Measurements from ENCODE around the gene EFCAB6.

Gene EFCAB6

DNA sequence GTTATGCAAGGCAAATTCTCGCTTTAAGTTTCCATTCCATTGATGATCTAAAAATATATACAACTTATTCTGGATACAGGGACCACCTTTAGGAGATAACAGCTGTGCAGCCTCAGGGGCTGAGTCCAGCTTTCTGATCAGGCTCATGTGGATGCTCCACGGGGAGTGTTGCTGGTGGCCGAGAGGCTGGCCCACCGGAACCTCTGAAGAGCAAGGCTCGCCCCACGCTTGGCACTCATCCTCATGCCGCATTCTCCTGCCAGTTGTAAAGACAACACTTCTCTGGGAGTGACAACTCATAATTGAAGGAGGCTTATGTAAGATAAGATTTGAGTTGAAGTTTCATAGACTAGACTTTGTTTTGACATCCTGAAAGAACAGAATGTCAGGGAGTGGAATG, 276.8 kb downstream of the EFCAB6 start:
- H3K79me2 ChIP-seq (ENCODE audit: insufficient read depth, low read length) = no peaks in the 10 kb centered on the region

DNA sequence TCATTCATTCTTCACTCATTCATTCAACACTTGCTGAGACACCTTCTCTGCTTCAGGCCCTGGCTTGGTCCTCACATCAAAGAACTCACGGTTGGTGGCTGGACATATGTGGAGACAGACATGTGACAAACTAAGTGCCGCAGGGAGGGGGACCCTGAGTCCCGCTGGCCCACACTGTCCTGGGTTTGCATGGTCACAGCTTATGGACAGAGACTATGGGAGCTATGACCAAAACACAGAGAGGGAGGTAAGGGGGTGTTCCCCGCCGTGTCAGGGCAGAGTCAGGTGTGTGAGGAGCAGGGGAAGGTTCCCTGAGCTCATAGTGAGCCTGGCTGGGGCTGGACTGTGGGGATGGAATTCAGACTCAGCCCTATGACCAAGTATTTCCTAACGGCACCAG, 277.2 kb downstream of the EFCAB6 start:
- H4K20me1 ChIP-seq (ENCODE audit: insufficient read depth, low read length, poor library complexity, severe bottlenecking) = no peaks in the 10 kb centered on the region
- TF ChIP-seq EZH2phosphoT487 (IDR thresholded peaks at IDR 0.05; ENCODE audit: borderline replicate concordance) = no peak
- TF ChIP-seq, protein P1, sequence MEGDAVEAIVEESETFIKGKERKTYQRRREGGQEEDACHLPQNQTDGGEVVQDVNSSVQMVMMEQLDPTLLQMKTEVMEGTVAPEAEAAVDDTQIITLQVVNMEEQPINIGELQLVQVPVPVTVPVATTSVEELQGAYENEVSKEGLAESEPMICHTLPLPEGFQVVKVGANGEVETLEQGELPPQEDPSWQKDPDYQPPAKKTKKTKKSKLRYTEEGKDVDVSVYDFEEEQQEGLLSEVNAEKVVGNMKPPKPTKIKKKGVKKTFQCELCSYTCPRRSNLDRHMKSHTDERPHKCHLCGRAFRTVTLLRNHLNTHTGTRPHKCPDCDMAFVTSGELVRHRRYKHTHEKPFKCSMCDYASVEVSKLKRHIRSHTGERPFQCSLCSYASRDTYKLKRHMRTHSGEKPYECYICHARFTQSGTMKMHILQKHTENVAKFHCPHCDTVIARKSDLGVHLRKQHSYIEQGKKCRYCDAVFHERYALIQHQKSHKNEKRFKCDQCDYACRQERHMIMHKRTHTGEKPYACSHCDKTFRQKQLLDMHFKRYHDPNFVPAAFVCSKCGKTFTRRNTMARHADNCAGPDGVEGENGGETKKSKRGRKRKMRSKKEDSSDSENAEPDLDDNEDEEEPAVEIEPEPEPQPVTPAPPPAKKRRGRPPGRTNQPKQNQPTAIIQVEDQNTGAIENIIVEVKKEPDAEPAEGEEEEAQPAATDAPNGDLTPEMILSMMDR (conservative IDR thresholded peaks at IDR 0.05; ENCODE audit: low read length) = no peak
- no peak overlapping the region for H3K4me3 ChIP-seq (ENCODE audit: low read length, poor library complexity, severe bottlenecking)
- H3K36me3 ChIP-seq (ENCODE audit: insufficient read depth, low read length) = no peaks in the 10 kb centered on the region
- peaks cover 6% of the 10 kb centered on the region for H3K4me1 ChIP-seq (ENCODE audit: insufficient read depth, low read length, poor library complexity, severe bottlenecking)
- H3K27me3 ChIP-seq (ENCODE audit: insufficient read depth, low read length, poor library complexity, severe bottlenecking) = no peaks in the 10 kb centered on the region
- H3K79me2 ChIP-seq (ENCODE audit: insufficient read depth, low read length) = no peaks in the 10 kb centered on the region
- no peak overlapping the region for H2AFZ ChIP-seq (ENCODE audit: low read length)
- H3K4me2 ChIP-seq (ENCODE audit: low read depth, low read length, poor library complexity, severe bottlenecking) = no peak overlapping the region
- no peaks in the 10 kb centered on the region for H3K9me2 ChIP-seq (replicated peaks; ENCODE audit: low read depth, low read length)
- H3F3A ChIP-seq (ENCODE audit: low read depth) = no peaks in the 10 kb centered on the region
- no peak overlapping the region for H3K9ac ChIP-seq (ENCODE audit: low read depth, low read length, poor library complexity, severe bottlenecking)
- H3K9me3 ChIP-seq (ENCODE audit: insufficient read depth, low read depth, low read length) = no peaks in the 10 kb centered on the region

More for the DNA sequence above, 276.8 kb downstream of the EFCAB6 start:
- Histone ChIP-seq H3K27me3 (ENCODE audit: insufficient read depth, low read length, poor library complexity, severe bottlenecking) (no peaks in the 10 kb centered on the region), H3K36me3 (ENCODE audit: insufficient read depth, low read length) (no peaks in the 10 kb centered on the region), H3K4me3 (ENCODE audit: low read length, poor library complexity, severe bottlenecking) (no peak overlapping the region), H3K9me2 (replicated peaks; ENCODE audit: low read depth, low read length) (no peaks in the 10 kb centered on the region), H3K4me1 (ENCODE audit: insufficient read depth, low read length, poor library complexity, severe bottlenecking) (peaks cover 6% of the 10 kb centered on the region), H2AFZ (ENCODE audit: low read length) (no peak overlapping the region), H3K4me2 (ENCODE audit: low read depth, low read length, poor library complexity, severe bottlenecking) (no peak overlapping the region), H3K9ac (ENCODE audit: low read depth, low read length, poor library complexity, severe bottlenecking) (no peak overlapping the region), H3K9me3 (ENCODE audit: insufficient read depth, low read depth, low read length) (no peaks in the 10 kb centered on the region), H4K20me1 (ENCODE audit: insufficient read depth, low read length, poor library complexity, severe bottlenecking) (no peaks in the 10 kb centered on the region), H3F3A (ENCODE audit: low read depth) (no peaks in the 10 kb centered on the region)
- TF ChIP-seq, protein P1 (conservative IDR thresholded peaks at IDR 0.05; ENCODE audit: low read length) = no peak

DNA sequence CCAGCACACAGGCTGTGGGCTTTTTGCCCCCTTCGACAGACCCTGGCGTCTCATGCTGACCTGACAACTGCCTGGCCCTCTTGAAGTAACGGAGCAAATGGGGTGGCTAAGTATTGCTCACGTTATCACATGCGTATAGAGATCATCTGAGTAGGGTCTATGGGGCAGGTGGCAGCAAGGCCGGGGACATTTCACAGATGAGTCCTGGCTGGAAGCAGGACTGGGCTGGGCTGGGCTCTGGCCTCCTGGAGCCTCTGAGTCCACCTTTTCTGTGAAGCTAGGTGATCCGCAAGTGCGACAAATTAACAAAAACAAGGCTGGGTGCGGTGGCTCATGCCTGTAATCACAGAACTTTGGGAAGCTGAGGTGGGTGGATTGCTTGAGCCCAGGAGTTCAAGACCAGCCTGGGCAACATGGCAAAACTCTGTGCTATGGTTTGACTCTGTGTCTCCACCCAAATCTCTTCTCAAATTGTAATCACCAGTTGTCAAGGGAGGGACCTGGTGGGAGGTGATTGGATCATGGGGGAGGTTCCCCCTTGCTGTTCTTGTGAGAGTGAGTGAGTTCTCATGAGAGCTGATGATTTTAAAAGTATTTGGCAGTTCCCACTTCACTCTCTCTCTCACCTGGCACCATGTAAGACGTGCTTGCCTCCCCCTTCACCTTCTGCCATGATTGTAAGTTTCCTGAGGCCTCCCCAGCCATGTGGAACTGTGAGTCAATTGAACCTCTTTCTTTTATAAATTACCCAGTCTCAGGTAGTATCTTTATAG, 278.3 kb downstream of the EFCAB6 start:
- Histone ChIP-seq H3K9ac (ENCODE audit: low read depth, low read length, poor library complexity, severe bottlenecking) (no peak overlapping the region), H3K27me3 (ENCODE audit: insufficient read depth, low read length, poor library complexity, severe bottlenecking) (no peaks in the 10 kb centered on the region), H3K79me2 (ENCODE audit: insufficient read depth, low read length) (no peaks in the 10 kb centered on the region), H3K9me3 (ENCODE audit: insufficient read depth, low read depth, low read length) (no peaks in the 10 kb centered on the region), H3F3A (ENCODE audit: low read depth) (no peaks in the 10 kb centered on the region), H3K4me1 (ENCODE audit: insufficient read depth, low read length, poor library complexity, severe bottlenecking) (peaks cover 8% of the 10 kb centered on the region), H3K4me2 (ENCODE audit: low read depth, low read length, poor library complexity, severe bottlenecking) (no peak overlapping the region), H3K4me3 (ENCODE audit: low read length, poor library complexity, severe bottlenecking) (no peak overlapping the region), H3K36me3 (ENCODE audit: insufficient read depth, low read length) (no peaks in the 10 kb centered on the region), H4K20me1 (ENCODE audit: insufficient read depth, low read length, poor library complexity, severe bottlenecking) (no peaks in the 10 kb centered on the region), H3K9me2 (replicated peaks; ENCODE audit: low read depth, low read length) (no peaks in the 10 kb centered on the region), H2AFZ (ENCODE audit: low read length) (no peak overlapping the region)
- TF ChIP-seq, protein P1 (conservative IDR thresholded peaks at IDR 0.05; ENCODE audit: low read length) = no peak
- no peak for TF ChIP-seq EZH2phosphoT487 (IDR thresholded peaks at IDR 0.05; ENCODE audit: borderline replicate concordance)
